MM.1S (cell line): ENCODE results near the gene EVX2.
A peak's percentile ranks its signal among the peaks of the same experiment; 100 is the strongest.

Experiments
- CTCF ChIP-seq: fragments of 300-600 bp; sonication (generic); IDR thresholded peaks from 2 replicates; pipeline ENCODE4 v1.5.1; 2016; ENCODE audit warnings: antibody characterized with exemption, low read length, mixed read lengths
- EZH2 ChIP-seq: fragments of 300-600 bp; sonication (generic); optimal IDR thresholded peaks from 2 replicates; pipeline ENCODE3; 2017; ENCODE audit warnings: low read depth, mild to moderate bottlenecking, antibody characterized with exemption, low read length, mixed read lengths
- EZH2phosphoT487 ChIP-seq: fragments of 300-600 bp; sonication (generic); IDR thresholded peaks from 2 replicates; pipeline ENCODE4 v1.6.1; 2018; ENCODE audit warnings: antibody characterized with exemption, low read length

DNA sequence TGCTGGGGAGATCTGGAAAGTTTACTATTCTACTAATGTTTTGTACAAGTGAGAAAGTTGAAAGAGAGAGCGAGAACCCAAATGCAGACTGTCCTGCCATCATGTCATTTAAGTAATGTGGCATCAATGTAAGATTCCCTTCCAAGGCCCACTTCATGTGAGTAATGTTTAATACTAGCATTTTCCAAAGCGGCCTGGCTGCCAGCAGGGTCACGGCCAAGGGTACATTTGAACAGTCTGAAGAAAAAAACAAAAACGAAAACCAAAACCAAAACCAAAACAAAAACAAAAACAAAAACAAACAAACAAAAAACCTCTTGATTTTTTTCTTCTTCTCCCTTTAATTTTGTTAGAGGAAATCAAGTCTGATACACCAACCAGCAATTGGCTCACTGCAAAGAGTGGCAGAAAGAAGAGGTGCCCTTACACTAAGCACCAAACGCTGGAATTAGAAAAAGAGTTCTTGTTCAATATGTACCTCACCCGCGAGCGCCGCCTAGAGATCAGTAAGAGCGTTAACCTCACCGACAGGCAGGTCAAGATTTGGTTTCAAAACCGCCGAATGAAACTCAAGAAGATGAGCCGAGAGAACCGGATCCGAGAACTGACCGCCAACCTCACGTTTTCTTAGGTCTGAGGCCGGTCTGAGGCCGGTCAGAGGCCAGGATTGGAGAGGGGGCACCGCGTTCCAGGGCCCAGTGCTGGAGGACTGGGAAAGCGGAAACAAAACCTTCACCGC lies 35.0 kb upstream of the EVX2 start:
- TF ChIP-seq CTCF, result peak; percentile 82
- no peak for TF ChIP-seq EZH2
- no peak for TF ChIP-seq EZH2phosphoT487
